D721Med (cell line): ENCODE measurements around the gene GEN1.

ENCODE experiments used
- DNase-seq: peaks from one replicate; pipeline ENCODE4 v3.0.0; 2011; ENCODE audit warnings: low spot score; ENCODE audit not compliant: insufficient read length
- FAIRE-seq: peaks from 2 replicates; lab custom pipeline; 2011; peaks lifted over from hg19 to GRCh38; lab: Jason Lieb, UNC
- CTCF ChIP-seq: IDR thresholded peaks from 2 replicates; pipeline ENCODE4 v1.5.1; 2012; ENCODE audit warnings: mild to moderate bottlenecking, control low read depth; ENCODE audit not compliant: insufficient read depth; ENCODE audit errors: missing control alignments

Gene GEN1

GRCh38 chr2:17736989-17737388 is 16.9 kb upstream of the GEN1 start:
- FAIRE-seq, result no peak
- no peak for TF ChIP-seq CTCF
- no peak for DNase-seq

DNA sequence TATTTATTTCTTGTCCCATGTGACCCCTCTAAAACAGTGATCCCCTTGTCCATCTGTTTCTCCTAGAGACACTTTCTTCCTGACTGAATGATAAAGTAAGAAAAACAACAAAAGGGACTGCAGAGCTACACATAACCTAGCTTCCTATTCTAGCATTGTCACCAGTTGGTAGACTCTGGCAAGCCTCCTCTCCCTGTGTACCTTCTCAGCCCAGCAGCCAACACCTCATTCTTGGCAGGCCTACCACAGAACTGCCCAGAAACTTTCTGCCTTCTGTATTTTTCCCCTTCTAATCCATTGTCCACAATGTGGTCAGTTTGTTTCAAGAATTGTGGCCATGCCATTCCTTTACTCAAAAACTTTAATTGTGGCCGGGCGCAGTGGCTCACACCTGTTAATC is 13.7 kb upstream of the GEN1 start:
- no peak for TF ChIP-seq CTCF
- FAIRE-seq (no peak), DNase-seq (no peak)

DNA sequence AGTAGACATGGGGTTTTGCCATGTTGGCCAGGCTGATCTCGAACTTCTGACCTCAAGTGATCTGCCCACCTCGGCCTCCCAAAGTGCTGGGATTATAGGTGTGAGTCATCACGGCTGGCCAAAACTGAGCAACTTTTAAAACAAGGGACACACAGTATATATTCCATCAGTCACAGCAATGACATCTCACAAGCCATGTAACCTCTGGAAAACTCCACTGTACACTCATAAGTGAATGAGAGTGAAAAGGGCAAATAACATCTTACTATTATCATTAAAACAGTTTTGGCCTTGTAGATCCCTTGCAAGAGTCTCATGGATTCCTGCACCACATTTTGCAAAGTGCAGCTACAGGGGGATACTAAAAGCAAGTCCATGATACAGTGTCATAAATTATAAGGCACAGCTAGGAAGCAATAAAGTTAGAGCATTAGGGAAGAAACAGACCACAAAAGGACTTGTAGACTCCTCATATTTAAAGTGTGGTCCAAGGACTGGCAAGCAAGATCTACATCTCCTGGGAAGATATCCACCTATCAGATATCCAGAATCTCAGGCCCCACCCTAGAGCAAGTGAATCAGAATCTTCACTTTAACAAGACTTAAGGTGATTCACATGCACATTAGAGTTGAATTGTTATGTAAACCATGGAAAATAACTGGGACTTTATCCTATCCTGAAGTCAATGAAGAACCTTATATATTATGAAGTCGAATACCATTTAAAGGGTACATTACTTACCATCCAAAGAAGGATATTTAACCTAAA is 6.1 kb upstream of the GEN1 start:
- no peak for TF ChIP-seq CTCF
- DNase-seq (no peak), FAIRE-seq (no peak)

GRCh38 chr2:17748745-17749144 is 5.2 kb upstream of the GEN1 start:
- TF ChIP-seq CTCF, result no peak
- FAIRE-seq (no peak), DNase-seq (no peak)

DNA sequence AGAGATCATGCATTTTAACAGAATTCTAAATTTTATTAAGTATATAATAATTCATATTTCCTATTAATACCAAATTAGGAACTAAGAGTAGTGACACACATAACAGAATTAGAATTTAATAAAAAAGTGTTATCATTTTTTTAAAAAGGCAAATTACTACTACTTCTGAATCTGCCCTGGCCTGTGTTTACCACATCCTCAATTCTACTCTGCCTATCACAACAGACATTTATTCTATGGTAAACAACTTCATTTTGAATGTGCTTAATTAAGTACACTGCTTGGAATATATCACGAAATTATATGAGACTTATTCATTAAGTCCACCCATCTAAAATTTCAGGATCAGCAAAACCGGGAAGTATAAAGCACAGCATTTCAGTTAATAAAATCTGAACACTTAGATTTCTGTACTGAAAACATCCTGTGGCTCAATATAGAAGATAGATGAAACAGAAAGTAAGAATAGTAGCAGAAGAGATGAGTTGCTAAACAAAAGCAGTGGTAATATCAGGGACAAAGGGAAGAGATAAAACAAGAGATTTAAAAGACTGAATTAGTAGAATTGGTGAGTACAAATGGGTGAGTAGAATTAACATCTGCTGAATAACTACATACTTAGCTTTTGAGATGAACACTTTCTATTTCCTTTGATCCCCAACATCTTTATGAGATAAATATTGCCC is 4.0 kb upstream of the GEN1 start:
- TF ChIP-seq CTCF, result no peak
- DNase-seq (no peak), FAIRE-seq (no peak)

GRCh38 chr2:17752246-17752645 is 1.7 kb upstream of the GEN1 start:
- TF ChIP-seq CTCF, result no peak
- DNase-seq, result no peak
- no peak for FAIRE-seq
